Activated naive CD8-positive, alpha-beta T cell treated with anti-CD3 and anti-CD28 coated beads for 36 hours (primary cell): Measurements from ENCODE around the gene ALDH3B1. TPM values are rescaled to one million over a fixed set of nuclear protein-coding genes. Genes with fewer than 3 reads are reported as not detected.

ENCODE experiments used
- DNase-seq: peaks from one replicate; pipeline ENCODE4 v3.0.0; 2021
- H3K27ac Mint-ChIP-seq: one replicate; pipeline ENCODE4 v1.8.0; 2022; ENCODE audit warnings: mild to moderate bottlenecking, moderate library complexity, mixed read lengths
- H3K27me3 Mint-ChIP-seq: one replicate; pipeline ENCODE4 v1.8.0; 2022; ENCODE audit warnings: mild to moderate bottlenecking, mixed read lengths
- H3K36me3 Mint-ChIP-seq: one replicate; pipeline ENCODE4 v1.8.0; 2021; ENCODE audit warnings: mild to moderate bottlenecking, mixed read lengths
- H3K4me1 Mint-ChIP-seq: one replicate; pipeline ENCODE4 v1.8.0; 2021; ENCODE audit warnings: mixed read lengths
- H3K4me3 Mint-ChIP-seq: one replicate; pipeline ENCODE4 v1.8.0; 2022; ENCODE audit warnings: mild to moderate bottlenecking, moderate library complexity, mixed read lengths
- H3K9me3 Mint-ChIP-seq: one replicate; pipeline ENCODE4 v1.8.0; 2022; ENCODE audit warnings: mixed read lengths
- total RNA-seq, 2 experiments: library from RNA; stranded (reverse); gene quantifications; one replicate each; pipeline ENCODE4 v1.2.3, GENCODE V29; 2021

Gene ALDH3B1
- total RNA-seq, 2 experiments from 2014 or later: not detected

GRCh38 chr11:68074584-68075352, 64.6 kb downstream of the ALDH3B1 start:
- no peak for DNase-seq
- no peaks in the 10 kb centered on the region for H3K4me1 Mint-ChIP-seq
- H3K27ac Mint-ChIP-seq: no peak overlapping the region
- H3K9me3 Mint-ChIP-seq: no peaks in the 10 kb centered on the region
- H3K4me3 Mint-ChIP-seq: no peak overlapping the region
- H3K36me3 Mint-ChIP-seq: no peaks in the 10 kb centered on the region
- no peaks in the 10 kb centered on the region for H3K27me3 Mint-ChIP-seq

GRCh38 chr11:68076371-68077042, 66.4 kb downstream of the ALDH3B1 start:
- Mint-ChIP-seq H3K4me3 (no peak overlapping the region), H3K36me3 (no peaks in the 10 kb centered on the region), H3K27me3 (no peaks in the 10 kb centered on the region), H3K9me3 (no peaks in the 10 kb centered on the region), H3K27ac (no peak overlapping the region), H3K4me1 (no peaks in the 10 kb centered on the region)
- DNase-seq: no peak

GRCh38 chr11:68077617-68078582, 67.8 kb downstream of the ALDH3B1 start:
- no peaks in the 10 kb centered on the region for H3K4me1 Mint-ChIP-seq
- H3K9me3 Mint-ChIP-seq: no peaks in the 10 kb centered on the region
- no peaks in the 10 kb centered on the region for H3K36me3 Mint-ChIP-seq
- no peak for DNase-seq
- no peaks in the 10 kb centered on the region for H3K27me3 Mint-ChIP-seq
- peak overlapping the region; percentile 13 for H3K27ac Mint-ChIP-seq
- H3K4me3 Mint-ChIP-seq: no peak overlapping the region

Other genes with a start within 250 kb of the ALDH3B1 start
- 10 to 100 TPM; 11.6 to 13.1 TPM for gene UNC93B1, start 6.2 kb upstream of the ALDH3B1 start, total RNA-seq
- 100 to 1,000 TPM; 109 to 126 TPM for gene NDUFS8, start 20.4 kb downstream of the ALDH3B1 start, total RNA-seq
- gene TCIRG1, start 28.7 kb downstream of the ALDH3B1 start, total RNA-seq: 100 to 1,000 TPM; 108 to 113 TPM
- gene CHKA, start 111.1 kb downstream of the ALDH3B1 start, total RNA-seq: 10 to 100 TPM; 17.6 to 17.8 TPM
- 10 to 100 TPM; 15.7 to 18.4 TPM for gene KMT5B, start 203.0 kb downstream of the ALDH3B1 start, total RNA-seq